VCaP (cell line): ENCODE data around the gene NDOR1.

Experiments used
- H3K27ac ChIP-seq: fragments of 450-650 bp; 2 replicates; pipeline ENCODE4 v1.5.1; 2017
- CTCF ChIP-seq: fragments of 450-650 bp; conservative IDR thresholded peaks from 2 replicates; pipeline ENCODE4 v1.5.1; 2017; ENCODE audit warnings: mild to moderate bottlenecking, moderate library complexity

The NDOR1 gene

DNA sequence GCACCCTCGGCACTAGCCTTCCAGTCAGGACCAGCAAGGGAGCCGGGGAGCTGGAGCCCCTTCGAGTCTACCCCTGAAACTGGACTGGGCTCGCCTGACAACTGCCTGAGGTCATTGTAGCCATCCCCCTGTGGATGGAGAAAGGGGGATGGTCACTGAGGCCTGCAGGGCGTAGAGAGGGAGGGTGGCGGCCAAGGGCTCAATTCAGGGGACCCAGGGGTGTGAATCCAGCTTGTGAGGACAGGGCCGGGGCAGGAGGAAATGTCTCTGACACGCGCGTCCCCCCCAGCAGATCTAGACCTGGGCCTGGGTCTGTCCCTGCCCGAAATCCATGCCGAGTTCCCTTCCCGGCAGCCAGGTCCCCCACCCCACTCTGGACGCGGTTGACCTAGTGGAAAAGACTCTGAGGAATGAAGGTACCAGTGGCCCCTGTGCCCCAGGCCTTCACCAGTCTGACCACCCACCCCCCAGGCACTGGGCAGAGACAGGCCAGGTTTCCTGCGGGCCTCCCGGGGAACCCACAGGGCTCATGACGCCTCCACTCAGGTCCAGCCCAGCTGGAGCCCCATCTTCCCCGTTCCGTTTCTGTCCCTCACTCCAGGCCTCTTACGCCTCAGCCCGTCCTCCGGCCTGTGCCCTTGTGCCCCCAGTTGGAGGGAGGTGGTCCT is 26.0 kb downstream of the NDOR1 start:
- no peak overlapping the region for H3K27ac ChIP-seq
- TF ChIP-seq CTCF: no peak

GRCh38 chr9:137232101-137232500 is 26.6 kb downstream of the NDOR1 start:
- no peak for TF ChIP-seq CTCF
- H3K27ac ChIP-seq: no peak overlapping the region

GRCh38 chr9:137232510-137232909 is 27.0 kb downstream of the NDOR1 start:
- no peak overlapping the region for H3K27ac ChIP-seq
- TF ChIP-seq CTCF: no peak

- H3K27ac ChIP-seq: no peak overlapping the region
- no peak for TF ChIP-seq CTCF
Observed at GRCh38 chr9:137233143-137233980, 27.9 kb downstream of the NDOR1 start.

GRCh38 chr9:137234055-137234697 is 28.7 kb downstream of the NDOR1 start:
- no peak for TF ChIP-seq CTCF
- H3K27ac ChIP-seq: no peak overlapping the region

DNA sequence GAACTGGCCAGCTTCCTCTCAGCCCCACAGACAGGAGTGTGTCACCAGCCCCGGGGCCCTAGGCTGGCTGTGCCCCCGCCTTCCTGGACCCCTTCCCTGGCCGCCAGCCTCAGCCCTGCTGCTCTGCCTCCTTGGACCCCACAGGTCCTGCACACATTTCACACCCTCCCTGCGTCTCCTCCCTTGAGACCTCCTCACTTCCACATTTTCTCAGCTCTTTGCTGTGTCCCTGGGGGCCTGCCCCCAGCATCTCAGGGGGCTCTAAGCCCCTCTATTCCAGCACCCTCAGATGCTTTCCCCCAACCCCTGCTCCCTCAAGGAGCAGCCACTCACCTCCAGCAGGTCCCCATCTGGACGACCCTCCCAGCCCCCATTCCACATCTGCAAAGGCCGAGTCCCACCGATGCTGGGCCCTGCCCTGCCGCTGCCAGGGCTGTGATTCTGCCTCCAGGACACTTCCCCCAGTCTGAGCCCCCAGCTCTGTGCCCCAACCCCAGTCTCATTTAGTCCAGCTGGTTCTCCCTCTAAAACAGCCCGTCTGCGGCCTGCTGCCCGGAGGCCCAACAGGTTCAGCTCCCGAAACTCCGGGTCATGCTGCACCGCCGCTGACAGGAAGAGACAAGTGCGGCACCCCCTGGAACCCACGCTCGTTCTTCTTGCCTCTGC is 29.4 kb downstream of the NDOR1 start:
- no peak overlapping the region for H3K27ac ChIP-seq
- TF ChIP-seq CTCF: no peak
